Measurements from ENCODE around the gene DIS3. TPM values are rescaled to one million over a fixed set of nuclear protein-coding genes. Genes with fewer than 3 reads are reported as not detected.

DIS3 gene
- total and polyA plus RNA-seq, 10 of the 15 experiments (the other 5 are each of a cell fraction or from before 2014, with no cell fraction given): 10.8 to 65.3 (median 39.2) TPM

DNA sequence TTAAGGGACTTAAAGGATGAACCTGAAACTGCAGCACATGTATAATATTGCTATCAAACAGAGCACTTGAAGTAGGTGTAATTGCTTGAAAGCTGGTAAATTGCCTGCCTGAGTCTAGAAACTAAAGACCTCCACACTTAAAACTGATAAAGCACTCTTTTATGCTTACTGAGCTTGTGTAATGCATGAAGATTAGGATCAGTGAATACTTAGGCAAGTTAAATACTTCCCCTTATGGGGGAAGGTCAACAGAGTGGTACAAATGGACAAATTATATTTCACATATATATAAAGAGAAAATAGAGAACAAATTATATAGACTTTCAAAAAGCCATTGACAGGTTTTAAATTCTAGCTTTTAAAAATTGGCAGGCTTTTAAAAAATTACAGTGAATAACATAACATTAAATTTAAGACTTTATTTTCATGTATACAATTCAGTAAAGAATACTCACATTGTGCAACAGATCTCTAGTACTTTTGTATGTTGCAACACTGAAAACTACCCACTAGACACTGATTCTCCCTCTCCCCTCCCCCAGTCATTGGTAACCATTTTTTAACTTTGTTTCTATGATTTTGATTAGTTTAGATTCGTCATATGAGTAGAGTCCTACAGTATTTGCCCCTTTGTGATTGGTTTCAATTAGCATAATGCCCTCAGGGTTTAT lies 24.1 kb upstream of the DIS3 start:
- Histone ChIP-seq H3K27ac (ENCODE audit: control insufficient read depth, insufficient read depth) (no peak overlapping the region), H4K20me1 (ENCODE audit: control insufficient read depth, insufficient read depth) (no peaks in the 10 kb centered on the region), H3K36me3 (ENCODE audit: control insufficient read depth in 2 of 2, insufficient read depth in 2 of 2, low read length in 1 of 2) (peaks cover 0 to 4% of the 10 kb centered on the region in 2 experiments; a peak in 1 of 4 replicates), H3K4me2 (ENCODE audit: control insufficient read depth, insufficient read depth) (no peak overlapping the region), H3K79me2 (ENCODE audit: control insufficient read depth, insufficient read depth, low read length) (no peaks in the 10 kb centered on the region), H3K9me3 (replicated peaks; ENCODE audit: control insufficient read depth, insufficient read depth, low read length) (no peaks in the 10 kb centered on the region; the same call in 2 of the 3 replicates), H3K9ac (ENCODE audit: control insufficient read depth, insufficient read depth, low read length) (no peak overlapping the region), H2AFZ (ENCODE audit: control insufficient read depth, low read depth, low read length) (no peak overlapping the region), H3K27me3 (replicated peaks in 1 of 2; ENCODE audit: control insufficient read depth in 2 of 2, insufficient read depth in 2 of 2, low read length in 1 of 2) (no peaks in the 10 kb centered on the region), H3K4me3 (no peak overlapping the region), H3K4me1 (ENCODE audit: control insufficient read depth, insufficient read depth, low read length) (no peaks in the 10 kb centered on the region)
- ATAC-seq (no peak), DNase-seq (ENCODE audit: low read depth, low spot score) (no peak), FAIRE-seq (no peak)
- 95% methylated on average over 1 of the region's 1 CpG for WGBS (ENCODE audit: insufficient coverage, insufficient replicate concordance, low lambda C conversion rate, missing lambda C conversion rate)
- BruUV-seq (replicated peaks): no TSS peak
- intact Hi-C loops (cut with micrococcal nuclease; ENCODE audit: unreplicated experiment) (no loop called here), in situ Hi-C loops (cut with MboI) (loop anchor here (10.0 to 25.0 kb wide), 2 partner anchors 606 to 909 kb away; no protein-coding TSS in a partner anchor)
- no peak for TF ChIP-seq NKRF (conservative IDR thresholded peaks at IDR 0.05)
- ChIA-PET RAD21 (ENCODE audit: unreplicated experiment) (no interaction called here), CTCF (no interaction called here), POLR2A (no interaction called here), SMC1A (ENCODE audit: uncharacterized antibody, unreplicated experiment) (interaction anchor here (0.6 kb wide), 1 partner anchor 71 kb away, joined by 3 read pairs; no protein-coding TSS in a partner anchor)

DNA sequence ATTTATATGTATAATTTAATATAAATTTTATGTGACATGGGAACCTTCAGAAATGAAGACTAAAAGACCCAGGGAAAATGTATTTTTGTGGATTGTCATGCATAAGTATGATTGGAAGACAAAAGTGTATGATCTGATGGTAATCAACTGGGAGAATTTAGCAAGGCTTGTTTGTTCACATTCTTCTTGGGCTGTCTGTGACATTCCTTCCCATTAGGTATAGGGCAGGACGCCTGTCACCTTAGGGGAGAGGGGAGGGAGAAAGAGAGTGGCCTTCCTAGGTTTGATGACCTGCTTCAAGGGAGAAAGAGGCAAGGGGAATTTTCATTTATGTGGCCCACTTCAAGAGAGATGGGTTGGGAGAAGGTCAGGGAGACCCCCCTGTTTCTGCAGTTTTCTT lies 22.6 kb upstream of the DIS3 start:
- intact Hi-C loops (cut with micrococcal nuclease; ENCODE audit: unreplicated experiment): no loop called here
- FAIRE-seq: no peak
- H3K4me1 ChIP-seq (ENCODE audit: control insufficient read depth, insufficient read depth, low read length): no peaks in the 10 kb centered on the region
- H3K79me2 ChIP-seq (ENCODE audit: control insufficient read depth, insufficient read depth, low read length): no peaks in the 10 kb centered on the region
- POLR2A ChIA-PET: no interaction called here
- no peak overlapping the region for H3K4me2 ChIP-seq (ENCODE audit: control insufficient read depth, insufficient read depth)
- no peak overlapping the region for H2AFZ ChIP-seq (ENCODE audit: control insufficient read depth, low read depth, low read length)
- in situ Hi-C loops (cut with MboI): loop anchor here (10.0 to 25.0 kb wide), 2 partner anchors 608 to 910 kb away; no protein-coding TSS in a partner anchor
- SMC1A ChIA-PET (ENCODE audit: uncharacterized antibody, unreplicated experiment): no interaction called here
- H3K27ac ChIP-seq (ENCODE audit: control insufficient read depth, insufficient read depth): no peak overlapping the region
- no peaks in the 10 kb centered on the region for H3K27me3 ChIP-seq (replicated peaks in 1 of 2; ENCODE audit: control insufficient read depth in 2 of 2, insufficient read depth in 2 of 2, low read length in 1 of 2)
- BruUV-seq (replicated peaks): no TSS peak
- no peak for ATAC-seq
- no peaks in the 10 kb centered on the region; the same call in 2 of the 3 replicates for H3K9me3 ChIP-seq (replicated peaks; ENCODE audit: control insufficient read depth, insufficient read depth, low read length)
- RAD21 ChIA-PET (ENCODE audit: unreplicated experiment): no interaction called here
- no peaks in the 10 kb centered on the region for H4K20me1 ChIP-seq (ENCODE audit: control insufficient read depth, insufficient read depth)
- no peak overlapping the region for H3K4me3 ChIP-seq
- 92% methylated on average over 1 of the region's 1 CpG for WGBS (ENCODE audit: insufficient coverage, insufficient replicate concordance, low lambda C conversion rate, missing lambda C conversion rate)
- no peak for DNase-seq (ENCODE audit: low read depth, low spot score)
- no peak overlapping the region for H3K9ac ChIP-seq (ENCODE audit: control insufficient read depth, insufficient read depth, low read length)
- CTCF ChIA-PET: no interaction called here
- peaks cover 1 to 7% of the 10 kb centered on the region in 2 experiments; a peak in 3 of 4 replicates for H3K36me3 ChIP-seq (ENCODE audit: control insufficient read depth in 2 of 2, insufficient read depth in 2 of 2, low read length in 1 of 2)
- TF ChIP-seq IKZF1 (conservative IDR thresholded peaks at IDR 0.05) (no peak), STAT3 (IDR thresholded peaks at IDR 0.05; ENCODE audit: low read depth, low read length) (no peak), MEF2A (IDR thresholded peaks at IDR 0.05; ENCODE audit: insufficient read depth, low read depth, low read length) (no peak), EP300 (IDR thresholded peaks at IDR 0.05; ENCODE audit: borderline replicate concordance in 1 of 2, control insufficient read depth in 1 of 2, low read depth in 2 of 2, low read length in 2 of 2) (no peak), ETV6 (conservative IDR thresholded peaks at IDR 0.05 in 1 of 2, IDR thresholded peaks at IDR 0.05 in 1 of 2; ENCODE audit: borderline replicate concordance in 1 of 2, low read depth in 1 of 2) (no peak), YY1 (IDR thresholded peaks at IDR 0.05; ENCODE audit: low read depth, low read length) (no peak), FOXK2 (IDR thresholded peaks at IDR 0.05) (no peak), CBX5 (IDR thresholded peaks at IDR 0.05; ENCODE audit: low read depth) (no peak), ZNF592 (IDR thresholded peaks at IDR 0.05) (no peak)
